Measurements from ENCODE around the gene GRK5.

Gene GRK5

DNA sequence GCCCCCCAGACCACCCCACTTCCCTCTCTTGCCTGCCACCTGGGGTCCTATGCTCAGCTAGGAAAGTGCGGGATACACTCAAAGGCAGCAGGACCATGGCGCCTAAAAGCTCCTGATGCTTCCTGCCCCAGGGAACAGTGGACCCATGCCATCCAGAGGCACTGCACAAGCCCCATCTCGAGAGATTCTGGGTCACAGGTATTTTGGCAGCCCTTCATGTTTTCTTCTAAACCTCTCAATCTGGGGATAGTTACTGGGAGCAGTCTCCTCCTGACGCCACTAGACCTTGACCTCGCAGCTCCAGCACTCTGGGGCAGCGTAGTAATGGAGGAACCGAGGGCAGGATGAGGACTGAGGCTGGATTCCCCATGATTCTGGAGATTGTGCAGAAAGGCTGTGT, 107.1 kb downstream of the GRK5 start:
- H3K4me3 ChIP-seq (ENCODE audit: low read length), result no peak overlapping the region
- no peak overlapping the region for H3K4me2 ChIP-seq (ENCODE audit: low read length)
- peaks cover 24% of the 10 kb centered on the region for H3K4me1 ChIP-seq (ENCODE audit: control insufficient read depth, low read length)
- TF ChIP-seq EZH2phosphoT487 (IDR thresholded peaks at IDR 0.05; ENCODE audit: borderline replicate concordance, low read length), result no peak
- TF ChIP-seq, protein P1, sequence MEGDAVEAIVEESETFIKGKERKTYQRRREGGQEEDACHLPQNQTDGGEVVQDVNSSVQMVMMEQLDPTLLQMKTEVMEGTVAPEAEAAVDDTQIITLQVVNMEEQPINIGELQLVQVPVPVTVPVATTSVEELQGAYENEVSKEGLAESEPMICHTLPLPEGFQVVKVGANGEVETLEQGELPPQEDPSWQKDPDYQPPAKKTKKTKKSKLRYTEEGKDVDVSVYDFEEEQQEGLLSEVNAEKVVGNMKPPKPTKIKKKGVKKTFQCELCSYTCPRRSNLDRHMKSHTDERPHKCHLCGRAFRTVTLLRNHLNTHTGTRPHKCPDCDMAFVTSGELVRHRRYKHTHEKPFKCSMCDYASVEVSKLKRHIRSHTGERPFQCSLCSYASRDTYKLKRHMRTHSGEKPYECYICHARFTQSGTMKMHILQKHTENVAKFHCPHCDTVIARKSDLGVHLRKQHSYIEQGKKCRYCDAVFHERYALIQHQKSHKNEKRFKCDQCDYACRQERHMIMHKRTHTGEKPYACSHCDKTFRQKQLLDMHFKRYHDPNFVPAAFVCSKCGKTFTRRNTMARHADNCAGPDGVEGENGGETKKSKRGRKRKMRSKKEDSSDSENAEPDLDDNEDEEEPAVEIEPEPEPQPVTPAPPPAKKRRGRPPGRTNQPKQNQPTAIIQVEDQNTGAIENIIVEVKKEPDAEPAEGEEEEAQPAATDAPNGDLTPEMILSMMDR (IDR thresholded peaks at IDR 0.05; ENCODE audit: low read depth, low read length, poor library complexity, severe bottlenecking), result no peak
- peaks cover 8% of the 10 kb centered on the region; the same call in 1 of the 2 replicates for H3F3A ChIP-seq (ENCODE audit: control insufficient read depth, insufficient read depth)
- H3K9me3 ChIP-seq (ENCODE audit: control insufficient read depth, insufficient read depth, low read length), result no peaks in the 10 kb centered on the region
- no peaks in the 10 kb centered on the region for H3K79me2 ChIP-seq (ENCODE audit: control insufficient read depth, low read length)
- no peaks in the 10 kb centered on the region for H3K36me3 ChIP-seq (ENCODE audit: control insufficient read depth, low read length)
- H3K27ac ChIP-seq (ENCODE audit: low read depth, low read length), result no peak overlapping the region
- peaks cover 17% of the 10 kb centered on the region for H3K27me3 ChIP-seq (ENCODE audit: control insufficient read depth, low read length)
- no peaks in the 10 kb centered on the region for H4K20me1 ChIP-seq (ENCODE audit: control insufficient read depth, insufficient read depth, low read depth, low read length)
- no peaks in the 10 kb centered on the region for H3K9me2 ChIP-seq (replicated peaks; ENCODE audit: control insufficient read depth, low read length)

DNA sequence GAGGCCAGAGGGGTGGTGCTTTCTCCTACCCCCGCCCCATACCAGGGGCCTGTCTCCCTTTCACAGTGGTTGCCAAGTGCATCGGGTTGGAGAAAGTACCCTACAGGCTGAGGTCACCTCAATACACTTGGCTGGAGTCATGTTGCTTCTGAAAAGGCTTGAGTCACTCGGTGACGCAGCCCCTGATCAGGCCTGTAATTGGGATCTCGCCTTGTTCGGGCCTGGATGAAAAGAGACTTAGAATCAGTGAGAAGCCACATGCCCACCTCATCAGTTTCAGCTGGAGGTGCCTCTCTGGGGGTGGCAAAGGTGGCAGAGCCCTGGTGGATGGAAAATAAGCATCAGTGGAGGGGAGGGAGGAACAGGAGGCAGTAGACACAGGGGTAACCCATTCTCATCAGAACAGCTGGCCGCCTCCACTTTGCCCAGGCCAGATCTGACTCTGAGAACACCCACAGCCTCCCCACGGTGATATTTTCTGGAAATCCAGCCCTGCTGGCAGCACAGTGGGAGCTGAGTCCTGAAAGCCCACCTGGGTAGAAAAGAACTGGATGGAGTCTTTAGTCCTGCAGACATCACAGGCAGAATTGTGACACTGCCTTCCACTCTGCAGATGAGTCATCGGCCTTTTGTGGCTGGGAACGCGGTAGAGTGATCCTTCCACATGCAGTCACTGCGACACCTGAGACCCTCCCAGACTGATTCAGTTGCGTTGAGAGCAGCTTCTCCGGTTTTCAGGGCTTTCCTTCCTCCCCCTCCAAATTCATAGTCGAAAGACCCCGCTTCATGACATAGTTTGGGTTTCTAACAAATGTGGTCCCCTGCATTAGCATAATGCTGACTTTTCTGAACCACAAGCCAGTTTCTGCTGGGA, 108.0 kb downstream of the GRK5 start:
- Histone ChIP-seq H3K9me2 (replicated peaks; ENCODE audit: control insufficient read depth, low read length) (no peaks in the 10 kb centered on the region), H3K4me1 (ENCODE audit: control insufficient read depth, low read length) (peaks cover 15% of the 10 kb centered on the region), H3K4me2 (ENCODE audit: low read length) (no peak overlapping the region), H3K27me3 (ENCODE audit: control insufficient read depth, low read length) (peaks cover 17% of the 10 kb centered on the region), H3K27ac (ENCODE audit: low read depth, low read length) (no peak overlapping the region), H4K20me1 (ENCODE audit: control insufficient read depth, insufficient read depth, low read depth, low read length) (no peaks in the 10 kb centered on the region), H3K9me3 (ENCODE audit: control insufficient read depth, insufficient read depth, low read length) (no peaks in the 10 kb centered on the region), H3K79me2 (ENCODE audit: control insufficient read depth, low read length) (no peaks in the 10 kb centered on the region), H3F3A (ENCODE audit: control insufficient read depth, insufficient read depth) (peaks cover under 1% of the 10 kb centered on the region; the same call in 1 of the 2 replicates), H3K36me3 (ENCODE audit: control insufficient read depth, low read length) (no peaks in the 10 kb centered on the region), H3K4me3 (ENCODE audit: low read length) (no peak overlapping the region)
- TF ChIP-seq EZH2phosphoT487 (IDR thresholded peaks at IDR 0.05; ENCODE audit: borderline replicate concordance, low read length), result no peak
- TF ChIP-seq, protein P1 (IDR thresholded peaks at IDR 0.05; ENCODE audit: low read depth, low read length, poor library complexity, severe bottlenecking), result no peak

DNA sequence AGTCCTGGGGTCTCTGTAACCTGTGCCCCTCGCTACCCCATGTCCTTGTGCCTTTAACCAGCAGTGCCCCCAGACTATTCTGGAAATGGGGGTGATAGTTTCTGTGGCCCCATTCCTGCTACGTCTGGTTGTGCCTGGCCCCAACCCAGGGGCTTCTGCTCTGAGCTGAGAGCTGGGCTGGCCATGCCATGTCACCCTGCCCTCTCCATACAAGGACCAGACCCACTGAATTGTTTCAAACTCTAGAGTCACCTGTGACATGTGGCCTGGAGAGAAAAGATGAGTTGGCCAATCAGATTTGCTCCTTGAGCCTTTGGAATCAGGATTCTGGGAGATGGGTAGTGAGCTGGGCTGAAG, 108.6 kb downstream of the GRK5 start:
- Histone ChIP-seq H3K36me3 (ENCODE audit: control insufficient read depth, low read length) (no peaks in the 10 kb centered on the region), H3K4me2 (ENCODE audit: low read length) (no peak overlapping the region), H3K27ac (ENCODE audit: low read depth, low read length) (no peak overlapping the region), H3K9me3 (ENCODE audit: control insufficient read depth, insufficient read depth, low read length) (no peaks in the 10 kb centered on the region), H3K79me2 (ENCODE audit: control insufficient read depth, low read length) (no peaks in the 10 kb centered on the region), H3K27me3 (ENCODE audit: control insufficient read depth, low read length) (peaks cover 17% of the 10 kb centered on the region), H3K4me3 (ENCODE audit: low read length) (no peak overlapping the region), H3K9me2 (replicated peaks; ENCODE audit: control insufficient read depth, low read length) (no peaks in the 10 kb centered on the region), H3F3A (ENCODE audit: control insufficient read depth, insufficient read depth) (no peaks in the 10 kb centered on the region), H4K20me1 (ENCODE audit: control insufficient read depth, insufficient read depth, low read depth, low read length) (no peaks in the 10 kb centered on the region), H3K4me1 (ENCODE audit: control insufficient read depth, low read length) (peaks cover 9% of the 10 kb centered on the region; the same call in 1 of the 2 replicates)
- TF ChIP-seq, protein P1 (IDR thresholded peaks at IDR 0.05; ENCODE audit: low read depth, low read length, poor library complexity, severe bottlenecking), result no peak
- no peak for TF ChIP-seq EZH2phosphoT487 (IDR thresholded peaks at IDR 0.05; ENCODE audit: borderline replicate concordance, low read length)
